ENCODE data around the gene HSD17B8. TPM values are rescaled to one million over a fixed set of nuclear protein-coding genes. Genes with fewer than 3 reads are reported as not detected.

HSD17B8 gene
- total RNA-seq, 1 experiment from 2014 or later = 22.0 TPM

DNA sequence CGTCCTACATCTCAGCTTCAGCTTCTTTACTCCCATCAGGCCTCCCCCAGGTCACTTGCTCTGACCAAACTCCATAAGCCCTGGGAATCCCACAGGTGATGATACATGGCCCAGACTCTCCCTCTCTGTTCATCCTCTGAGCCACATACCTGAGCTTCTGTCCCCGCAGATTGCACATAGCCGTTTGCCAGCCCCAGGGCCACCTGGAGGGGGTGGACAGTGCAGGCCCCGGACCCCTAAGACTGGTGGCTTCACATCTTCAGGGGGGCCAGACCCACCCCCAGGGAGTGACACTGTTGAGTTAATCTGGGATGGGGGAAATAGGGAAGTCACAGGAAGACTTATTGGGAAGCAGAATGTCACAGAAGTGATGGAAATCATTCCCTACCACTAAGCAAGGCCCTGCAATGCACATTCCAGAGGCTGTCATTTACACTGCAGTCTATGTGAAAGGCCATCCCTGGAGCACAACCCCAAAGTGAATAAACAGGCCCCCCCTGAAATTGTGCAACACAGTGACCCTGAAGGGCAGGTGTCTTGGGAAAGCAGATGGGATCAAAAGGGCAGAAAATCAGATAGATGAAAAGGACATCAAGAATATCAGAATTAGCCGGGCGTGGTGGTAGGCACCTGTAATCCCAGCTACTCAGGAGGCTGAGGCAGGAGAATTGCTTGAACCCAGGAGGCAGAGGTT, 6.1 kb upstream of the HSD17B8 start:
- Histone ChIP-seq H3K4me3 (replicated peaks in 1 of 2; ENCODE audit: low read depth in 1 of 2, low read length in 2 of 2) (no peak overlapping the region), H3K9me2 (ENCODE audit: insufficient read depth) (no peaks in the 10 kb centered on the region), H3K27me3 (ENCODE audit: insufficient read depth, low read length) (no peaks in the 10 kb centered on the region), H3K4me2 (ENCODE audit: low read length) (peak overlapping the region; percentile 96; the same call in 1 of the 2 replicates), H3K9me3 (ENCODE audit: control insufficient read depth in 1 of 2, insufficient read depth in 1 of 2, low read depth in 1 of 2, low read length in 2 of 2) (no peaks in the 10 kb centered on the region), H2AFZ (ENCODE audit: low read depth, low read length, poor library complexity, severe bottlenecking) (no peak overlapping the region), H3K9ac (ENCODE audit: low read length) (peak overlapping the region; percentile 80; the same call in 1 of the 2 replicates), H4K20me1 (ENCODE audit: insufficient read depth) (no peaks in the 10 kb centered on the region), H3K4me1 (ENCODE audit: control insufficient read depth in 1 of 2, insufficient read depth in 2 of 2, low read length in 2 of 2) (peaks cover 26 to 42% of the 10 kb centered on the region in 2 experiments), H3K79me2 (ENCODE audit: insufficient read depth, low read length) (peaks cover 59% of the 10 kb centered on the region), H3K27ac (ENCODE audit: low read depth, low read length) (peak overlapping the region; percentile 34), H3K36me3 (ENCODE audit: control insufficient read depth in 1 of 2, insufficient read depth in 2 of 2, low read length in 2 of 2) (peaks cover 34 to 47% of the 10 kb centered on the region in 2 experiments; a peak in 3 of 4 replicates)
- ChIA-PET CTCF (interaction anchor here (0.7 to 1.9 kb wide), 5 partner anchors 15 to 101 kb away, joined by 3 to 9 read pairs (median 3); no protein-coding TSS in a partner anchor), RAD21 (ENCODE audit: low non-redundant PET in 1 of 2, low total read pairs in 2 of 2, uncharacterized antibody in 2 of 2, unreplicated experiment in 2 of 2) (interaction anchor here (0.6 to 0.8 kb wide), 3 partner anchors 8 to 236 kb away, joined by 3 to 4 read pairs (median 3); no protein-coding TSS in a partner anchor), POLR2A (interaction anchor here (1.2 to 2.2 kb wide), 2 partner anchors 50 to 227 kb away, joined by 3 to 7 read pairs; no protein-coding TSS in a partner anchor)
- no TSS peak for BruUV-seq (replicated peaks)
- intact Hi-C loops (cut with micrococcal nuclease) = no loop called here
- TF ChIP-seq SIN3A (IDR thresholded peaks at IDR 0.05; ENCODE audit: low read depth) (no peak), EGR1 (IDR thresholded peaks at IDR 0.05; ENCODE audit: low read depth) (no peak), CBX3 (IDR thresholded peaks at IDR 0.05; ENCODE audit: low read depth) (no peak), ZNF274 (IDR thresholded peaks at IDR 0.05; ENCODE audit: low read depth, low read length) (no peak), POLR2AphosphoS5 (IDR thresholded peaks at IDR 0.05; ENCODE audit: low read depth, low read length) (no peak), JUND (IDR thresholded peaks at IDR 0.05) (no peak), EZH2phosphoT487 (IDR thresholded peaks at IDR 0.05; ENCODE audit: borderline replicate concordance) (no peak), YY1 (IDR thresholded peaks at IDR 0.05; ENCODE audit: extremely low read depth, insufficient replicate concordance, low read depth, low read length) (no peak)
- TF ChIP-seq, protein P1, sequence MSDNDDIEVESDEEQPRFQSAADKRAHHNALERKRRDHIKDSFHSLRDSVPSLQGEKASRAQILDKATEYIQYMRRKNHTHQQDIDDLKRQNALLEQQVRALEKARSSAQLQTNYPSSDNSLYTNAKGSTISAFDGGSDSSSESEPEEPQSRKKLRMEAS (IDR thresholded peaks at IDR 0.05) = no peak
- TF ChIP-seq, protein P2, sequence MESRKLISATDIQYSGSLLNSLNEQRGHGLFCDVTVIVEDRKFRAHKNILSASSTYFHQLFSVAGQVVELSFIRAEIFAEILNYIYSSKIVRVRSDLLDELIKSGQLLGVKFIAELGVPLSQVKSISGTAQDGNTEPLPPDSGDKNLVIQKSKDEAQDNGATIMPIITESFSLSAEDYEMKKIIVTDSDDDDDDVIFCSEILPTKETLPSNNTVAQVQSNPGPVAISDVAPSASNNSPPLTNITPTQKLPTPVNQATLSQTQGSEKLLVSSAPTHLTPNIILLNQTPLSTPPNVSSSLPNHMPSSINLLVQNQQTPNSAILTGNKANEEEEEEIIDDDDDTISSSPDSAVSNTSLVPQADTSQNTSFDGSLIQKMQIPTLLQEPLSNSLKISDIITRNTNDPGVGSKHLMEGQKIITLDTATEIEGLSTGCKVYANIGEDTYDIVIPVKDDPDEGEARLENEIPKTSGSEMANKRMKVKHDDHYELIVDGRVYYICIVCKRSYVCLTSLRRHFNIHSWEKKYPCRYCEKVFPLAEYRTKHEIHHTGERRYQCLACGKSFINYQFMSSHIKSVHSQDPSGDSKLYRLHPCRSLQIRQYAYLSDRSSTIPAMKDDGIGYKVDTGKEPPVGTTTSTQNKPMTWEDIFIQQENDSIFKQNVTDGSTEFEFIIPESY (IDR thresholded peaks at IDR 0.05; ENCODE audit: extremely low read depth, insufficient replicate concordance, low read length) = no peak
- no peak for ATAC-seq
- DNase-seq (ENCODE audit: low read depth, low spot score) = no peak

All from HCT116 (cell line).